Measurements from ENCODE around the gene CCNY.
"Not testable (repeated sequence)": the region's sequence is repeated elsewhere in the genome, so short reads cannot be mapped to it uniquely, and the experiment has no call there.

The CCNY gene

DNA sequence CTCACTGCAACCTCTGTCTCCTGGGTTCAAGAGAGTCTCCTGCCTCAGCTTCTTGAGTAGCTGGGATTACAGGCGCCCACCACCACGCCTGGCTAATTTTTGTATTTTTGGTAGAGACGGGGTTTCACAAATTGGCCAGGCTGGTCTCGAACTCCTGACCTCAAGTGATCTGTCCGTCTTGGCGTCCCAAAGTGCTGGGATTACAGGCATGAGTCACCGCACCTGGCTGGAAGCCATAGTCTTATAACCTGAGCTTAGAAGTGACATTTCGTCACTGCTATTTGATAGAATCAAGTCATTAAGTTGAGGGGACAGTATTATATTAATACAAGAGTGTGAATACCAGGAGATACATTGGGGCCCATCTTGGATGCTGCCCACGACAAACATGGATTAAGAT lies 17.9 kb downstream of the CCNY start:
- DNase-seq (ENCODE audit: low read depth in 2 of 2): not testable (repeated sequence)

- DNase-seq (ENCODE audit: low read depth in 2 of 2): no peak
Observed at GRCh38 chr10:35355971-35356724, 19.8 kb downstream of the CCNY start.

DNA sequence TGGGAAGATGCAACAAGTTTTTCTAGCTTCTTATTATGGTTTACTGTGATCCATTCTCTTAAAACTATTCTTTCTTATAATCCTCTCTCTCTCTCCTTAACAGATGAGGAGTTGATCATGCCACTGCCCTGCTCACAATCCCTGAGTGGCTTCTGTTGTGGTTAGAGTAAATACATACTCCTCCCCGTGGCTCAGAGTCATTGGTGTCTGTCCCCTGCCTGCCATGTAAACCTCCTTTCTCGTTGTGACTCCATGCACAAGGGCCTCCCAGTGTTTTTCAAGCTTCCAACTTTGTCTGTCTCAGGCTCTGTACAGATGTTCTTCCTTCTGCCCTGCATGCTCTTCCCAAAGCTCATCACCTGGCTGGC lies 20.4 kb downstream of the CCNY start:
- DNase-seq (ENCODE audit: low read depth in 2 of 2): no peak

GRCh38 chr10:35359056-35359455 lies 22.7 kb downstream of the CCNY start:
- DNase-seq (ENCODE audit: low read depth in 2 of 2): no peak

- DNase-seq (ENCODE audit: low read depth in 2 of 2): no peak
Observed at GRCh38 chr10:35359873-35360272, 23.6 kb downstream of the CCNY start.

DNA sequence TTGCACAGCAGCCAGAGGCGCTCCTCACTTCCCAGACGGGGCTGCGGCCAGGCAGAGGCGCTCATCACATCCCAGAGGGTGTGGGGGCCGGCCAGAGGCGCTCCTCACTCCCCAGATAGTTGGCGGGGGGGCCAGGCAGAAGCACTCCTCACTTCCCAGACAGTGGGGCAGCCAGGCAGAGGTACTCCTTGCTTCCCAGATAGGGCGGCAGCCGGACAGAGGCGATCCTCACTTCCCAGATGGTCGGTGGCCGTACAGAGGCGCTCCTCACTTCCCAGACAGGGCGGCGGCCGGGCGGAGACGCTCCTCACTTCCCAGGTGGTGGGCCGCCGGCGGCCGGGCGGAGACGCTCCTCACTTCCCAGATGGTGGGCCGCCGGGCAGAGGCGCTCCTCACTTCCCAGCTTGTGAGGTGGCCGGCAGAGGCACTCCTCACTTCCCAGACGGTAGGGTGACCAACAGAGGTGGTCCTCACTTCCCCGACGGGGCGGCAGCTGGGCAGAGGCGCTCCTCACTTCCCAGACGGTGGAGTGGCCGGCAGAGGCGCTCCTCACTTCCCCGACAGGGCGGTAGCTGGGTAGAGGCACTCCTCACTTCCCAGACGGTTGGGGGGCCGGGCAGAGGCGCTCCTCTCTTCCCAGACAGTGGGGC lies 26.5 kb downstream of the CCNY start:
- no peak for DNase-seq (ENCODE audit: low read depth in 2 of 2)

DNA sequence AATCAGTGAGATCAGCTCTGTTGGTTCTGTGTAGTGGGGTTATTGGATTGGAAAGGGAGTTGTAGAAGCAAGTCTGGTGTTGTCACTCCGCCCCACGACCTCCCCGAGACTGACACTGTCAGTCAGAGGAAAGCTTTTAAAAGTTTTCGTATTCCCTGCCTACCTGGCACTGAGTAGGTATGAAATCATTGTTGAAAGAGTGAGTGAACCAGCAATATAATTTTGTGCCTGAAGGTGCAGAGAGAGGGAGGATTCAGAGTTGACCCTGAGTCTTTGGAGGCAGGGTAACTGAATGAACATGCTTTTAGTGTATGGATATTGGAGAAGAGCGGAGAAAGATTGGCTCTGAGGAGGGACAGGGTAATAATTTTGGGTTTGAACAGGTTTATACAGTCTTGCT lies 27.3 kb downstream of the CCNY start:
- DNase-seq (ENCODE audit: low read depth in 2 of 2): no peak

- DNase-seq (ENCODE audit: low read depth in 2 of 2): no peak
Observed at GRCh38 chr10:35364808-35365207, 28.5 kb downstream of the CCNY start.

DNA sequence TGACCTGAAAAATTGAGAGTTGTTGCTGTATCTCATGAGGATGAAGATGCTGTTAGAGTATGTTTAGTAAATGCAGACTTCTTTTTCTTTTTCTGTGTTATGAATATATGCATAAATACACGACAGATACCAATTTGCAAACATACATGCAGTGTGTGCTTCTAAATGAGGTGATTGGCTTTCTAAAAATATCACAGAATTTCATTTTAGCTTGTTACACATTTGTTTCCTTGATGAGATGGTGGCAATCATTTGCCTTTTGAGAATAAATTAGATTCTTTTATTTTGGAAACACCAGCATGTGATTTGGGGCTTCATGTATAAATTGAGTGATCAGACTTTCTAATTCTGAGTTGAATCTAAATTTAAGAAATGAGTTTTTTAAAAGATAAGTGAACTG lies 29.7 kb downstream of the CCNY start:
- no peak for DNase-seq (ENCODE audit: low read depth in 2 of 2)

DNA sequence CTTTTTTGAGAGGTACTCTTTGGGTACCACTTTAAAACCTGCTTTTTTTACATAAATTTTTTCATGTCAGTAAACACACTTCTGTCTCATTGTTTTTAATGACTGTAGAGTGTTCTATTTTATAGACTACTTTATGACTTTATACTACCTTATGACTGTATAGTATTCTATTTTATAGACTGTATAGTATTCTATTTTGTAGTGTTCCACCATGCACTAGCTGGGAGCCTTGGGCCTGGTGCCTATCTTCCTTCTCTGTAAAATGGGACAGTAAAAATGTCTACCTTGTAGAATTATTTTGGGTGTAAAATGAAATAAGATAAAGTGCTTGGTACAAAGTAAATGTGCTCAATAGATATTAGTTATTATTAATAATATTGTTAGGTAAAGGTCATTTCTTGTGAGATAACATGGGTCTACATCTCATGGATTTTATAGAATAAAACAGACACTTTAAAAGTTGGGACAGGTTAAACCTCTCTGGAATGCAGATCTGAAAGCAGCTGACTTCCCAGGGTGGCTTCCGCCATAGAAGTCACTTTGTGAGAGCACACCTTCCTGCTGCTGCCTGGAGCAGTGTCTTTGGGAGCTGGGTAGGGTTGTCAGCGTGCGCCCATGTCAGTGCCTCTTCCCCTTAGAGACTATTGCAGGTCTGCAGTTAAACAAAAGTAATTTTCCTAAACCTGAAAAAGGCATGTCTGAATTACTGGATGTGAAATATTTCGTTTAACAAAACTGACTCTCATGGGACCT lies 31.0 kb downstream of the CCNY start:
- no peak for DNase-seq (ENCODE audit: low read depth in 2 of 2)

DNA sequence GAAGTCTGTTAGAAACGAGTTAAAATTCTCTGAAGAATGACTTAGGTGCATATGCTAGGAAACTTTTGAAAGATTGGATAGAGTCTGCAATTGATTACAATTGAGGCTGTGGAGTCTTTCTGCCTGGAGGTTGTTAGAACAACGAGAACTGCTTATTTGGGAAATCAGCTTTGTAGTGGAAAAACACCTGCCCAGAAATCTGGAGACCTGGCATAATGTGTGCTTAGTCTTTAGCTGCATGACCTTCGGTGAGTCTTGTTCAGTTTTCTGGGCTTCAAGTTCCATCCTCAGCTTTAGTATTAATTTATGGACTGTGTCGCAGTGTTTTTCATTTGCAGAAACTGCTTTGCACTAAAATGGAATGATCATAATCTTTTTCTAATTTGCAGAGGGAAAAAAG lies 31.7 kb downstream of the CCNY start:
- no peak for DNase-seq (ENCODE audit: low read depth in 2 of 2)

DNA sequence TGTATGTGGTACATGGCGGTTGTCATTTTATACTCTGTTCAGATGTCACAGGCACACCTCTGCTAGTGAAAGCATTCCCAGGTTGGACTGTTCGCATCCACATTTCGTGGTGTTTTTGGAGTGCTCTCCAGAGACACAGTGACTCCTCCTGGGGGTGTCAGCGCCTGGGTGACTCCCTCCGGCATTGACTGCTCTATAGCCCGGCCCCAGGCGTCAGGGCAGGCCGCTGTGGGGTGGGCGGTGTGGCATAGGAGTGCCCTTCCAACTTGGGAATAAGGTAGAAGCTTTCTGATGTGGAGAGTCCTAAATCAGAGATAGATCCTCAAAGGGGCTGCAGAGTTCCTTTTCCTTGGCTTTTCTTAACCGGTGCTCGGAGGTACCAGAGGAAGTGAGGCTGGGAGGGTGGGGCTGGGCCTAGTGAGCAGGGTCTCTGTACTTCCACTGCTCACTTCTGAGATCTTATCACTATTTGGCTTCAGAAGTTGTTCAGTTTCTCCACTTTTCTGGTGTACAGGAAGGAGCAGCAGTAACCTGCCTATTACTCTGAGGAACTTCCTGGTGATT lies 32.3 kb downstream of the CCNY start:
- no peak for DNase-seq (ENCODE audit: low read depth in 2 of 2)

GRCh38 chr10:35369049-35369611 lies 32.8 kb downstream of the CCNY start:
- DNase-seq (ENCODE audit: low read depth in 2 of 2): no peak

- DNase-seq (ENCODE audit: low read depth in 2 of 2): no peak
Observed at GRCh38 chr10:35371731-35372130, 35.4 kb downstream of the CCNY start.

GRCh38 chr10:35372329-35372728 lies 36.0 kb downstream of the CCNY start:
- no peak for DNase-seq (ENCODE audit: low read depth in 2 of 2)

DNA sequence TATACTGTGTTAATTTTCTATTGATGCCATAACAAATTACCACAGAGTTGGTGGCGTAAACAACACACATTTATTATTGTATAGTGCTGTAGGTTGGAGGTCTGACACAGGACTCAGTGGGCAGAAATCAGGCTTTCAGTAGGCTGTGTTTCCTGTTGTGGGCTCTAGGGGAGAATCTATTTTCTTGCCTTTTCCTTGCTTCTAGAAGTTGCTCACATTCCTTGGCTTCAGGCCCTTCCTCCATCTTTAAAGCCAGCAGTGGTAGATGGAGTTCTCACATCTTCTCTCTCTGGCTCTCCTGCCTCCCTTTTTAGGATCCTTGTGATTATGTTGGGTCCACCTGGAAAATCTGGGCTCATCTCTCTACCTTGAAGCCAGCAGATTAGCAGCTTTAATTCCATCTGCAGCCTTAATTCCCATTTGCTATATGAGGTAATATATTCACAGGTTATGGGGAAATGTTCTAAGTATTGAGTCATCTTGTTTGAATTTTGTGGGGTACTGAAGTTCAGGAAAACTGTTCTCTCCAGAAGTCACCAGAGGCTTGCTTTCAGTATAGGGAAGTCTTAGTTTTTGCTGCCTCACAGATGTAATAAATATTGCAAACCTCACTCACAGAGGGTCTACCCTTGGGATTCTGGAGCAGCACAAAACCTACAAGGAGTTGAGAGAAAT lies 38.9 kb downstream of the CCNY start:
- DNase-seq (ENCODE audit: low read depth in 2 of 2): no peak

DNA sequence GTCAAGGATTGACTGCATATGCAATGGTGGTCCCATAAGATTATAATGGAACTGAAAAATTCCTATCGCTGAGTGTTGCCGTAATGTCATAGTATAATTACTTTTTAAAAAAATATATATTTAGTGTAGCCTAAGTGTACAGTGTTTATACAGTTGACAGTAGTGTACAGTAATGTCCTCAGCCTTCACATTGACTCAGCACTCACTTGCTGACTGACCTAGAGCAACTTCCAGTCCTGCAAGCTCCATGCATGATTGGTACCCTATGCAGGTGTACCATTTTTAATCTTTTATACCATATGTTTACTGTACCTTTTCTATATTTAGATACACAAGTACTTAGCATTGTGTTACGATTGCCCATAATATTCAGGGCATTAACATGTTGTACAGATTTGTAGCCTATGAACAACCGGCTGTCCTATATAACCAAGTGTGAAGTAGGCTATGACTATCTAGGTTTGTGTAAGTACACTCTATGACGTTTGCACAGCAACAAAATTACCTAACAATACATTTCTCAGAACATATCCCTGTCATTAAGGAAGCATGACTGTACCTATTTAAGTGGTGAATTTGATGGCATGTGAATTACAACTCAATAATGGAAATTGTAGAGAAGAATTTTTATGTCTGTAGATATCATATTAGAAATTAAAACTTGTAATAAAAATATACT lies 40.9 kb downstream of the CCNY start:
- no peak for DNase-seq (ENCODE audit: low read depth in 2 of 2)

DNA sequence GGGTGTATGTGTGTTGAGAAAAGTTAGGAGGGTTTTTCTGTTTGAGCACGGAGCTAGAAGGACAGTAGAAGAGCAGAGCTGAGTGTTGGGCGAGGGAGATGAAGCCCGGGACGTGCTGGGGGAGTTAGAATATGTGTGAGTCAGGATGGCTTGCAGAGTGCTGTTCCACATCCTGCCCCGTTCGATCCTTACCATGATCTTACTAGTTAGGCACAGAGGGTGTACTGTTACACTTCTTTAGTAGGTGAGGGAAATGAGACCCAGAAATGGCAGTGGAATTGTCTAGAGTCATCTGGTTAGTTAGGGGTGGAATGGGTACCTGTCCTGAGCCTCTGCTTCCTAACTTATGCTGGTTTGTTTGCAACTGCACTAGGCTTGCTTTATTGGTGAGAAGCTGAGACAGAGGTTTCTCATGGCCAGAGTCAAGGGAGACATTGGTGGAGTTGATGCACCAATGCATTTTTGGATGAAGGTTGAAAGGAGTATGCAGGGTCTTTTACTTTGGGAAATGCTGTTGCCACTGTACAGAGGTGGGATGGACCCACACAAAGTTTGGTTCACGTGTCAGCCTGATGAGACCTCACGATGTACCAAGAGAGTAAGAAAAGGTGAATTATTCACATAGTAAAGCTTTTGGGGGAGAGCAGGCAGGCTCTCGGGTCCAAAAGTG lies 42.4 kb downstream of the CCNY start:
- no peak for DNase-seq (ENCODE audit: low read depth in 2 of 2)

- no peak for DNase-seq (ENCODE audit: low read depth in 2 of 2)
Observed at GRCh38 chr10:35379226-35380137, 43.2 kb downstream of the CCNY start.

DNA sequence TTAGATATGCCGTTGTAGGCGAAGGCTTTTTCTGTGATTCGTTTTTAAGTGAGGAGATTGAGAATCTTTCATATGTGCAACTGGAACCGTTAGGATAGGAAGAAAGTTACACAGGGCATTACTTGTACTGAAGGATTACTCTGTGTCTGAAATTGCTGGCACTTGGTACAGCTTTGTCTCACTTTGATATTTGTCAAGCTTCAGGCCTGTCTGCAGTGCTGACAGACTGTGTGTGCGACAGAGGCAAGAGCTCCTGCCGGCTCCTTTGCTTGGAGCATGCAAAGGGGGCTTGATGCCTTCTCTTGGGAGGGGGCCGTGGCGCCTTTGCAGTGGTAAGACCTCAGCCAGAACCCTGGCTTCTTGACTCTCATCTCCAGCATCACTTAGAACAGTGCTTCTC lies 45.8 kb downstream of the CCNY start:
- no peak for DNase-seq (ENCODE audit: low read depth in 2 of 2)

All from stimulated activated CD8-positive, alpha-beta memory T cell treated with anti-CD3 and anti-CD28 coated beads, Interleukin-2, amount 100 ng/mL, for 1 hour (primary cell).